Measurements from ENCODE around the gene DBN1.
A peak's percentile ranks its signal among the peaks of the same experiment; 100 is the strongest.

DBN1 gene

DNA sequence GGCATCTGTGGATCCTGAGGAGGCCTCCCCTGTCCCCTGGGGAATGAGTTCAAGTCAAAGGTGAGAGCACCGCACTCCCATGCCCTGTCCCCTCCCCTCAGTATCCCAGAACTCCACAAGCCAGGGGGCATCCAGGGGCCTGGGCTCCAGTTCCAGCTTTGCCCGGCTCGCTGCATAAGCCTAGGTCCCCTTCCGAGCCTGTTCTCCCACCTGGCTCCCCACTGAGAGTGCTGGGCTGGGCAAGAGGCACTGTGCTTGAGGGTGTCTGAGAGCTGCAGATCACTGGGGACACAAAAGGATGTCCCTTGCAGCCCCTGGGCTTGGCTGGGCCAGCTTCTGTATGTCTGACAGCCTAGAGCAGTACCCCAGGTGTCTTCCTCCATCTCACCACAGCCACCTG lies 31.6 kb upstream of the DBN1 start:
- no peaks in the 10 kb centered on the region for H3K36me3 ChIP-seq (ENCODE audit: control insufficient read depth, insufficient read depth, low read length)
- H3K9me3 ChIP-seq (ENCODE audit: control insufficient read depth, low read length), result no peaks in the 10 kb centered on the region
- DNase-seq, result no peak
- no peak overlapping the region for H3K27ac ChIP-seq (ENCODE audit: insufficient read depth, low read length, poor library complexity, severe bottlenecking)
- no peak overlapping the region for H3K4me3 ChIP-seq (ENCODE audit: insufficient read depth, low read depth, low read length, poor library complexity, severe bottlenecking)
- peaks cover 4% of the 10 kb centered on the region for H3K4me1 ChIP-seq (ENCODE audit: control insufficient read depth, insufficient read depth, low read length, poor library complexity, severe bottlenecking)
- no peaks in the 10 kb centered on the region for H3K27me3 ChIP-seq (replicated peaks; ENCODE audit: control insufficient read depth, insufficient read depth, low read length, poor library complexity, severe bottlenecking)

DNA sequence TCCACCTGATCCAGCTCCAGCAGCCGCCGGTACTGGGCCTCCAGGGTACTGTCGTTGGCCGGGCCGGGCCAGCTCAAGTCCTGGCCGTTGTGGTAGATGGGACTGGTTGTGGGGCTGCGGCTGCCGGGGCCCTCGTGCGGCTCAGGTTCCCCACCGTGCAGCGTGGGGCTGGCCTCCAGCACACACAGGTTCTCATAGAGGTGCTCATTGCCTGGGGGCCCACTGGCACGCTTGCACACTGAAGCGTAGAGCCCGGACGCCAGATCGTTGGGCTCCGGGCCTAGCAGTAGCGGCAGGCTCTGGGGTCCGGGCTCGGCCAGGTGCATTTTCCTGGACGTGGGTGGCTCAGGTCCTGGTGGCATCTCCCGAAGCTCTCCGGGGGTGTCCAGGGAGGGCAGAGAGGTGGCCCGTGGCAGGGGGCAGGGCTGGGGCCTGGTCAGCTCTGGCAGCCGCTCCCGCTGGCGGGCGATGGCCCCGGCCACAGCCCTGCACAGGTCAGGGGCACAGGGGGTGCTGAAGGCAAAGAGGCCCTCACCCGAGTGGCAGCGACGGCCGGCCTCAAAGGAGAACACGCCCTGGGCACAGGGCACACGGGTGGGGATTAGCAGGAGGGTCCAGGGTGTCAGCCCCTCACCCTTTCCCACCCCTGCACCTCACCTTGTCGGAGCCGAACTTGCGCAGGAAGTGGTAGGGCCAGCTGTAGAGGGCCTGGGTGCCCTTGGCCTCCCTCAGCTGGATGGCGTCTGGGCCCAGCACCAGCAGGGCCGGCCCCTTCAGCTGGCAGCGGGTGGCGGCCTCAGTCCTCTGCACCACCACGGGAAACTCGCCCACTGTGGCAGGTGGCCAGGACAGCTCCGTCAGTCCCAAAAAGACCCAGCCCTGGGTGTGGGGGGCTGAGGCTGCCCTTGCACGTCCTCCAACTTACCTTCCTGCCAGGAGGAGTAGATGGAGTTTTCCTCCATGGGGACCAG lies 30.9 kb upstream of the DBN1 start:
- no peak for DNase-seq
- Histone ChIP-seq H3K4me3 (ENCODE audit: insufficient read depth, low read depth, low read length, poor library complexity, severe bottlenecking) (no peak overlapping the region), H3K27me3 (replicated peaks; ENCODE audit: control insufficient read depth, insufficient read depth, low read length, poor library complexity, severe bottlenecking) (no peaks in the 10 kb centered on the region), H3K9me3 (ENCODE audit: control insufficient read depth, low read length) (no peaks in the 10 kb centered on the region), H3K27ac (ENCODE audit: insufficient read depth, low read length, poor library complexity, severe bottlenecking) (no peak overlapping the region), H3K4me1 (ENCODE audit: control insufficient read depth, insufficient read depth, low read length, poor library complexity, severe bottlenecking) (peaks cover 4% of the 10 kb centered on the region), H3K36me3 (ENCODE audit: control insufficient read depth, insufficient read depth, low read length) (no peaks in the 10 kb centered on the region)

GRCh38 chr5:177503351-177504085 lies 30.1 kb upstream of the DBN1 start:
- no peak overlapping the region for H3K27ac ChIP-seq (ENCODE audit: insufficient read depth, low read length, poor library complexity, severe bottlenecking)

GRCh38 chr5:177502886-177503285 lies 29.5 kb upstream of the DBN1 start:
- peaks cover 9% of the 10 kb centered on the region for H3K4me1 ChIP-seq (ENCODE audit: control insufficient read depth, insufficient read depth, low read length, poor library complexity, severe bottlenecking)
- no peak overlapping the region for H3K27ac ChIP-seq (ENCODE audit: insufficient read depth, low read length, poor library complexity, severe bottlenecking)
- H3K4me3 ChIP-seq (ENCODE audit: insufficient read depth, low read depth, low read length, poor library complexity, severe bottlenecking), result no peak overlapping the region
- H3K36me3 ChIP-seq (ENCODE audit: control insufficient read depth, insufficient read depth, low read length), result no peaks in the 10 kb centered on the region
- H3K27me3 ChIP-seq (replicated peaks; ENCODE audit: control insufficient read depth, insufficient read depth, low read length, poor library complexity, severe bottlenecking), result no peaks in the 10 kb centered on the region
- DNase-seq, result no peak
- H3K9me3 ChIP-seq (ENCODE audit: control insufficient read depth, low read length), result no peaks in the 10 kb centered on the region

More at GRCh38 chr5:177503351-177504085, 30.1 kb upstream of the DBN1 start:
- DNase-seq, result no peak
- Histone ChIP-seq H3K36me3 (ENCODE audit: control insufficient read depth, insufficient read depth, low read length) (no peaks in the 10 kb centered on the region), H3K9me3 (ENCODE audit: control insufficient read depth, low read length) (no peaks in the 10 kb centered on the region), H3K4me3 (ENCODE audit: insufficient read depth, low read depth, low read length, poor library complexity, severe bottlenecking) (no peak overlapping the region), H3K27me3 (replicated peaks; ENCODE audit: control insufficient read depth, insufficient read depth, low read length, poor library complexity, severe bottlenecking) (no peaks in the 10 kb centered on the region), H3K4me1 (ENCODE audit: control insufficient read depth, insufficient read depth, low read length, poor library complexity, severe bottlenecking) (peaks cover 4% of the 10 kb centered on the region)

DNA sequence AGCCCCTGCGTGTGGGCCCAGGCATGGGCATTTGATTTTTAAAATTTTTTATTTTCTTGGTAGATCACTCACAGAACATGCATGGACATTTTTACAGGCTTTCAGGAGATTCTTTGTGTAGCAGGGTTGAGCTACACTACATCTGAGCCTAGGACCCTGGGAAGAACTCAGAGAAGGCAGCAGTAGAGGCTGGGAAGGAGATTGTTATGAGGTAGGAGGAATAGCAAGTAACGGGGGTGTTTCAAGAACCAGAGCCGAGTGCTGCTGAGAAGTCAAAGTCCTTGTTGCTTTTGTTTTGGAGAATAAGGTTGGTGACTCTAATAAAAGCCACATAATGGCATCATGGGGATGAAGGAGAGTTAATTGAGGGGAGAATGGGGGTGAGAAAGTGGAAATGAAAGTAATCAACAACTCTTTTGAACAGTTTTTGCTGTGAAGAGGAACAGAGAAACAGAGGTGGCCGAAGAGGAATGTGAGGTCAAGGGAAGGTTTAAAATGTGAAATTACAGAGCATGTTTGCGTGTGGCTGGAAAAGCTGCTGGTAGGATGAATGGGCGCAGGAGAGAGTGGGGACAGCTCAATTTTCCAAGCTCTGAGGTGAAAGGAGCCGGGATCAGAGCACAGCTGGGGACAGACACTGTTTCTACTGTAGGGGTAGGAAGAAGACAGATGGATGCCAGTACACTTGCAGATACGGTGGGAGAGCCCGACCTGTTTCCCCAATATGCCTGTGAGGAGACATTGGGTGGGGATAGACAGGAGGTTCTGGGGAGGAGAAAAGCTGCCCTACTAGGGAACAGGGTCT lies 28.6 kb upstream of the DBN1 start:
- peaks cover 16% of the 10 kb centered on the region for H3K4me1 ChIP-seq (ENCODE audit: control insufficient read depth, insufficient read depth, low read length, poor library complexity, severe bottlenecking)
- DNase-seq, result no peak
- H3K27ac ChIP-seq (ENCODE audit: insufficient read depth, low read length, poor library complexity, severe bottlenecking), result no peak overlapping the region
- no peaks in the 10 kb centered on the region for H3K36me3 ChIP-seq (ENCODE audit: control insufficient read depth, insufficient read depth, low read length)
- no peaks in the 10 kb centered on the region for H3K27me3 ChIP-seq (replicated peaks; ENCODE audit: control insufficient read depth, insufficient read depth, low read length, poor library complexity, severe bottlenecking)
- H3K4me3 ChIP-seq (ENCODE audit: insufficient read depth, low read depth, low read length, poor library complexity, severe bottlenecking), result no peak overlapping the region
- no peaks in the 10 kb centered on the region for H3K9me3 ChIP-seq (ENCODE audit: control insufficient read depth, low read length)

- peak; percentile 60 to 76 (median 69) for DNase-seq
- H3K4me1 ChIP-seq (ENCODE audit: control insufficient read depth, insufficient read depth, low read length, poor library complexity, severe bottlenecking), result peaks cover 22% of the 10 kb centered on the region
- no peaks in the 10 kb centered on the region for H3K36me3 ChIP-seq (ENCODE audit: control insufficient read depth, insufficient read depth, low read length)
- no peak overlapping the region for H3K4me3 ChIP-seq (ENCODE audit: insufficient read depth, low read depth, low read length, poor library complexity, severe bottlenecking)
- H3K9me3 ChIP-seq (ENCODE audit: control insufficient read depth, low read length), result no peaks in the 10 kb centered on the region
- H3K27me3 ChIP-seq (replicated peaks; ENCODE audit: control insufficient read depth, insufficient read depth, low read length, poor library complexity, severe bottlenecking), result no peaks in the 10 kb centered on the region
- H3K27ac ChIP-seq (ENCODE audit: insufficient read depth, low read length, poor library complexity, severe bottlenecking), result no peak overlapping the region
Measured at GRCh38 chr5:177500685-177501522, 27.5 kb upstream of the DBN1 start.

DNA sequence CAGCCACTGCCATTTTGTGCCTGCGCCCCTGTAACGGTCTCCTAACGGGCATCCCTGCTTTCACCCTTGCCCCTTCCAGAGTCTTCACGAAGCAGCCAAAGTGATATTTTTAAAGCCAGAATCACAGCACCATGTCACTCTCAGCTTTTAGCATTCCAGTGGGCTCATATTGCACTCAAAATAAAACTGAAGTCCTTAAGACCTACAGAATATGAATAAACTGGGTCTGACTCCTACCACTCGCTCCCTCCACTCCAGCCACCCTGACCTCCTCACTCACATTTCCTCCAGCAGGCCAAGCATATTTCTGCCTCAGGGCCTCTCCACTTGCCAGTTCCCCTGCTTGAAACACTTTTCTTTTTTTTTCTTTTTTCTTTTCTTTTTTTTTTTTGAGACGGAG lies 26.4 kb upstream of the DBN1 start:
- Histone ChIP-seq H3K9me3 (ENCODE audit: control insufficient read depth, low read length) (no peaks in the 10 kb centered on the region), H3K4me1 (ENCODE audit: control insufficient read depth, insufficient read depth, low read length, poor library complexity, severe bottlenecking) (peaks cover 22% of the 10 kb centered on the region)

GRCh38 chr5:177498013-177498787 lies 24.8 kb upstream of the DBN1 start:
- no peaks in the 10 kb centered on the region for H3K36me3 ChIP-seq (ENCODE audit: control insufficient read depth, insufficient read depth, low read length)
- no peaks in the 10 kb centered on the region for H3K9me3 ChIP-seq (ENCODE audit: control insufficient read depth, low read length)
- DNase-seq, result peak in 1 of 3 donors; percentile 18
- peaks cover 22% of the 10 kb centered on the region for H3K4me1 ChIP-seq (ENCODE audit: control insufficient read depth, insufficient read depth, low read length, poor library complexity, severe bottlenecking)
- H3K4me3 ChIP-seq (ENCODE audit: insufficient read depth, low read depth, low read length, poor library complexity, severe bottlenecking), result peak overlapping the region; percentile 62
- H3K27ac ChIP-seq (ENCODE audit: insufficient read depth, low read length, poor library complexity, severe bottlenecking), result no peak overlapping the region
- no peaks in the 10 kb centered on the region for H3K27me3 ChIP-seq (replicated peaks; ENCODE audit: control insufficient read depth, insufficient read depth, low read length, poor library complexity, severe bottlenecking)

More for the DNA sequence above, 26.4 kb upstream of the DBN1 start:
- Histone ChIP-seq H3K36me3 (ENCODE audit: control insufficient read depth, insufficient read depth, low read length) (no peaks in the 10 kb centered on the region), H3K27ac (ENCODE audit: insufficient read depth, low read length, poor library complexity, severe bottlenecking) (no peak overlapping the region), H3K27me3 (replicated peaks; ENCODE audit: control insufficient read depth, insufficient read depth, low read length, poor library complexity, severe bottlenecking) (no peaks in the 10 kb centered on the region), H3K4me3 (ENCODE audit: insufficient read depth, low read depth, low read length, poor library complexity, severe bottlenecking) (no peak overlapping the region)
- no peak for DNase-seq

Measured in effector memory CD4-positive, alpha-beta T cell (primary cell).